ENCODE results near the gene SFRP2. TPM values are rescaled to one million over a fixed set of nuclear protein-coding genes. Genes with fewer than 3 reads are reported as not detected.

SFRP2 gene
- total RNA-seq, 1 experiment from 2014 or later: not detected

GRCh38 chr4:153776601-153777000, 12.3 kb downstream of the SFRP2 start:
- CTCF ChIA-PET: no interaction called here
- H3K27me3 Mint-ChIP-seq (ENCODE audit: unreplicated experiment): no peaks in the 10 kb centered on the region
- intact Hi-C loops (cut with micrococcal nuclease; ENCODE audit: unreplicated experiment): no loop called here
- no peak overlapping the region for H3K27ac Mint-ChIP-seq (ENCODE audit: unreplicated experiment)
- DNase-seq: no peak
- TF ChIP-seq, protein P1, sequence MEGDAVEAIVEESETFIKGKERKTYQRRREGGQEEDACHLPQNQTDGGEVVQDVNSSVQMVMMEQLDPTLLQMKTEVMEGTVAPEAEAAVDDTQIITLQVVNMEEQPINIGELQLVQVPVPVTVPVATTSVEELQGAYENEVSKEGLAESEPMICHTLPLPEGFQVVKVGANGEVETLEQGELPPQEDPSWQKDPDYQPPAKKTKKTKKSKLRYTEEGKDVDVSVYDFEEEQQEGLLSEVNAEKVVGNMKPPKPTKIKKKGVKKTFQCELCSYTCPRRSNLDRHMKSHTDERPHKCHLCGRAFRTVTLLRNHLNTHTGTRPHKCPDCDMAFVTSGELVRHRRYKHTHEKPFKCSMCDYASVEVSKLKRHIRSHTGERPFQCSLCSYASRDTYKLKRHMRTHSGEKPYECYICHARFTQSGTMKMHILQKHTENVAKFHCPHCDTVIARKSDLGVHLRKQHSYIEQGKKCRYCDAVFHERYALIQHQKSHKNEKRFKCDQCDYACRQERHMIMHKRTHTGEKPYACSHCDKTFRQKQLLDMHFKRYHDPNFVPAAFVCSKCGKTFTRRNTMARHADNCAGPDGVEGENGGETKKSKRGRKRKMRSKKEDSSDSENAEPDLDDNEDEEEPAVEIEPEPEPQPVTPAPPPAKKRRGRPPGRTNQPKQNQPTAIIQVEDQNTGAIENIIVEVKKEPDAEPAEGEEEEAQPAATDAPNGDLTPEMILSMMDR (IDR thresholded peaks at IDR 0.05; ENCODE audit: unreplicated experiment): no peak
- H3K36me3 Mint-ChIP-seq (ENCODE audit: insufficient read depth, unreplicated experiment): no peaks in the 10 kb centered on the region
- BruUV-seq (replicated peaks): no TSS peak
- H3K4me3 Mint-ChIP-seq (ENCODE audit: low read depth, unreplicated experiment): no peak overlapping the region
- no peaks in the 10 kb centered on the region for H3K9me3 Mint-ChIP-seq (ENCODE audit: low read depth, unreplicated experiment)
- peaks cover 2% of the 10 kb centered on the region for H3K4me1 Mint-ChIP-seq (ENCODE audit: low read depth, unreplicated experiment)

DNA sequence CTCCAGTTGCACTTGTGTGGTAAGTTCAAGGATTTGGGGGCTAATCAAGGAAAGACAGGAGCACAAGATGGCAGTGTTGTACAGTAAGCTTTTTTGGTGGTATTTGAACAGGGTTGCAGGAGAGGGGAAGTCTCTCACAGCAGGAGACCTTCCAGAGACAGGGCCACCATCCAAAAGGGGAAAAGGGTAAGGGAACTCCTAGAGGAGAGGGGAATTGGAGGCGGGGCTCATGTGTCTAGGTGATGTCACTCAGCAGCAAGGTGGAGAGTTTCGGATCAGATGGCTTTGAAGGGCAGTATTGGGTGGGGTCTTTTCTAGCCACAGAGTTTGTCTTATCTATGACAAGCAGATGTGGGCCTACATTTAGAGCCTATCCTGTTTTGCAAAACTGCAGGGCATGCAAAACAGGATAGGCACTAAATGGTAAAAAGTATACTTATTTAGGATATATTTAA, 15.6 kb downstream of the SFRP2 start:
- CTCF ChIA-PET: no interaction called here
- no peaks in the 10 kb centered on the region for H3K27me3 Mint-ChIP-seq (ENCODE audit: unreplicated experiment)
- H3K9me3 Mint-ChIP-seq (ENCODE audit: low read depth, unreplicated experiment): no peaks in the 10 kb centered on the region
- H3K36me3 Mint-ChIP-seq (ENCODE audit: insufficient read depth, unreplicated experiment): no peaks in the 10 kb centered on the region
- intact Hi-C loops (cut with micrococcal nuclease; ENCODE audit: unreplicated experiment): no loop called here
- TF ChIP-seq, protein P1 (IDR thresholded peaks at IDR 0.05; ENCODE audit: unreplicated experiment): no peak
- no peak for DNase-seq
- H3K4me1 Mint-ChIP-seq (ENCODE audit: low read depth, unreplicated experiment): no peaks in the 10 kb centered on the region
- no peak overlapping the region for H3K27ac Mint-ChIP-seq (ENCODE audit: unreplicated experiment)
- H3K4me3 Mint-ChIP-seq (ENCODE audit: low read depth, unreplicated experiment): no peak overlapping the region
- no TSS peak for BruUV-seq (replicated peaks)

GRCh38 chr4:153771046-153771445, 17.8 kb downstream of the SFRP2 start:
- Mint-ChIP-seq H3K9me3 (ENCODE audit: low read depth, unreplicated experiment) (no peaks in the 10 kb centered on the region), H3K27me3 (ENCODE audit: unreplicated experiment) (no peaks in the 10 kb centered on the region), H3K36me3 (ENCODE audit: insufficient read depth, unreplicated experiment) (no peaks in the 10 kb centered on the region), H3K4me3 (ENCODE audit: low read depth, unreplicated experiment) (no peak overlapping the region), H3K4me1 (ENCODE audit: low read depth, unreplicated experiment) (no peaks in the 10 kb centered on the region), H3K27ac (ENCODE audit: unreplicated experiment) (no peak overlapping the region)
- TF ChIP-seq, protein P1 (IDR thresholded peaks at IDR 0.05; ENCODE audit: unreplicated experiment): no peak
- DNase-seq: no peak
- CTCF ChIA-PET: no interaction called here
- BruUV-seq (replicated peaks): no TSS peak
- intact Hi-C loops (cut with micrococcal nuclease; ENCODE audit: unreplicated experiment): no loop called here

DNA sequence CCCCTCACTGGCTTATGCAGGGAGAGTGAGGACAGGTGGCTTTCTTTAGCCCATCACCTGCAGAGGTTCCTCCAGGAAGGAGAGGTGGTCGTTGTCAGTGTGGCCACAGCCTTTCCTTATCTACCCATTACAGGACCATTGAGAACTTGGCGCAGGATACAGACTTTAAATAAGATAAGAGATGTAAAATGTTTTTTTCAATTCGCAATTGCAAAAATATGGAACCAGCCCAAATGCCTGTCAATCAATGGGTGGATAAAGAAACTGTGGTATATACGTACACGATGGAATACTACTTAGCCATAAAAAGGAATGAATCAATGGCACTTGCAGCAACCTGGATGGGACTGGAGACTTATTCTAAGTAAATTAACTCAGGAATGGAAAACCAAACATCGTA, 22.1 kb downstream of the SFRP2 start:
- no peak for DNase-seq
- CTCF ChIA-PET: interaction anchor here (0.6 kb wide), 1 partner anchor 753 kb away, joined by 3 read pairs; no protein-coding TSS in a partner anchor

More for the DNA sequence above, 22.1 kb downstream of the SFRP2 start:
- Mint-ChIP-seq H3K4me1 (ENCODE audit: low read depth, unreplicated experiment) (no peaks in the 10 kb centered on the region), H3K4me3 (ENCODE audit: low read depth, unreplicated experiment) (no peak overlapping the region), H3K27me3 (ENCODE audit: unreplicated experiment) (no peaks in the 10 kb centered on the region), H3K9me3 (ENCODE audit: low read depth, unreplicated experiment) (no peaks in the 10 kb centered on the region), H3K36me3 (ENCODE audit: insufficient read depth, unreplicated experiment) (no peaks in the 10 kb centered on the region), H3K27ac (ENCODE audit: unreplicated experiment) (no peak overlapping the region)
- intact Hi-C loops (cut with micrococcal nuclease; ENCODE audit: unreplicated experiment): no loop called here
- TF ChIP-seq, protein P1 (IDR thresholded peaks at IDR 0.05; ENCODE audit: unreplicated experiment): no peak
- no TSS peak for BruUV-seq (replicated peaks)
